ENCODE data around the gene ZFP57.

ZFP57 gene

DNA sequence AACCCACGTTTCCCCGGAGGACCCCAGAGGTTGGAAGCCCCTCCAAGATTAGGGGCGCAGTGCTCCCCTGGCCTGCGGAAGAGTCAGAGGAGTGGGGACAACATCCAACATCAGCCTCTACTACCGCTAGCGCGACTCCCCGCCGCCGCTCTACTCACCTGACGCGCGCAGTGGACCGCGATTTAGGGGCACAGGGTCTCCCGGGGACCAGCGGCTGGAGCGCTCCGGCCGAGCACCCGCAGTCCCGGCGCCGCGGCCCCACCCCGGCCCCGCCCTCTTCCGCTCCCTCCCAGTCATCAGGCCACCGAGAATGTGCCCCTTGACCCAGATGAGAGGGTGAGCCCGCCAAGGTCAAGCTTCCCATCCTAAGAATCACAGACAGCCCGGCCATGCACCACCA is at the start of gene ZFP57:
TSS of gene ZFP57 (minus strand) at position 249 of the 400 bp plus-strand sequence. CDS start 4,149 bp downstream, outside the sequence.
- DNase-seq: no peak

DNA sequence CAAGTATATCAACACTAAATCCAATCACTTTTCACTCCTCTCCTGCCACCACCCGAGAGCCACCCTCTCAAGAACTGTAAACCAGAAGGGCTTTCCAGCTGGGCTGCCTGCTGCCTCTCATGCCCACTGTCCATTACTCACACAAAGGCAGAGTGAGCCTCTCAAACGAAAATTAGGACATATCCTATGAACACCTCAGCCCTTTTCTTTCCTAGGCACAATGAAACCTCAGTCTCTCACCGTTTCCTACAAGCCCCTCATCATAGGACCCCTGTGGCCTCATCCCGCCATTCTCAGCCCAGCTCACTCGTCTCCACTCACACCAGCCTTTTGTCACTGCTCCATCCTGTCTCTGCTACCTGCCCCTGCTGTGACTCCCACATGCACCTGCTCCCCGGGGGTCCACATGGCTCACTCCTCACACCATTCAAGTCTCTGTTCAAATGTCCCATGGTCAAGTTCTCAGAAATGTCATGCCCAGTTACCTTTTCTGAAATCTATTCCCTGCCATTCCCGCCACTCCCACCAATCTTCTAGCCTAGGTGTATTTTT is 49.7 kb upstream of the ZFP57 start:
- no peak for DNase-seq

DNA sequence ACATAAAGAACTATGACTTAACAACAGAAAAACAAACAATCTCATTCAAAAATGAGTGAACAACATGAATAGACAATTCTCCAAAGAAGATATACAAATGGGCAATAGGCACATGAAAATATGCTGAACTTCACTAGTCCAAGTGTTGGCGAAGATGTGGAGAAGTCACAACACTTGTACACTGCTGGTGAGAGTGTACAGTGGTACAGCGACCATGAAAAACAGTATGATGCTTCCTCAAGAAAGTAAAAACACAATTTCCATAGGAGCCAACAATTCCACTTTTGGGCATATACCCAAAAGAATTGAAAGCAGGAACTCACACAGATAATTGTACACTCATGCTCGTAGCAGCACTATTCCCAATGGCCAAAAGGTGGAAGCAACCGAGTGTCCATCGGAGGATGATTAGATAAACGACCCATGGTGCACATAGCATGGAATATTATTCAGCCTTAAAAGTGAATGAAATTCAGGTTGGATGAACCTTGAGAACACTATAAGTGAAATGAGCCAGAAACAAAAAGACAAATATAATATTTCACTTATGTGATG is 48.9 kb upstream of the ZFP57 start:
- no peak for DNase-seq

DNA sequence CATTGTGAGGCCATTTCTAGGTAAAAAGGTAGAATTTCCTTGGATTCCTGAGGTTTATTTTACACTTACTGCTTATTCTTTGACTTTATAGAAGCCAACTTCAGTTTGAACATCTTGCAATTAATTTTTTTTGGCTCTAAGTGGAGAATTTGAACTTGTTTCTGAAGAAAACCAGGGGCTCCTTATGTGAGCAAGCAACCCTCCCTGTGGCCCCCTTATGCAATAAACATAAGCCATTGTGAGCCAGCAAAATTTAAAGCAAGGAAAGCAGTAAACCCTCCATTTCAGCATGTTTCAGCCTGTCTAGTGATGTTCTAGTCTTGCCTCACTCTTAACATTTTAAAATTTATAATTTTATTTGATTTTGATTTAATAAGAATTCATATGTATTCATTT is 47.9 kb upstream of the ZFP57 start:
- DNase-seq: no peak

DNA sequence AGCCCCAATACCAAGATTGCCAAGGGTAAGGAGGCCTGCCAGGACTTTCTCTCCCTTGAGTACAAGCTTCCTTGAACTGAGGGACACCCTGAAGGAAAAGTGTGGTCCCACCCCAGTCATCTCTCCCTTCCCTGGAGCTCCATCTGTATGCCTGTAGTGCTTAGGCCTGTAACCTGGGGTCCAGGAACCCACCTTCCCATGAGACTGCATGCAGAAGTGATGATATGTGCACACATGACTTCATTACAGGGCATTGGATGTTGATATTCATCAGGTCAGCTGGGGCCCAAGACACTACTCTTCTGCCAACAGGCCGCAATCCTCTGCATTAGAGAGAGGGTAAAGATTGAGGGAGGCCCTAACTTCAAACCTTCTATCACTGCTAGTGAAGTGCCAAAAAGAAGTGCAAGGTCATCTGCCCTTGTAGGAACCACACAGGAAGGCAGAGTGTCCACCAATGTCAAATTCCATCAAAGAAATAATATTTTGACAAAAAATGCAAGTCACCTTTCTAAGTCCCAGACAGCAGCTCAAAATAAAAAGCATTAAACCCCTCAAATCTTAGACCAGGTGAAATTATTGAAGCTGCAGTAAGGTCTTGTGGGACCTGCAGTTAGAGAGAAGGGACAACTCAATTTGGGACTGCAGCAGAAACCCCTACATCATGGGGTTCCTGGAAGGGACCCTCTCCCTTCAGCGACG is 47.4 kb upstream of the ZFP57 start:
- DNase-seq: no peak

DNA sequence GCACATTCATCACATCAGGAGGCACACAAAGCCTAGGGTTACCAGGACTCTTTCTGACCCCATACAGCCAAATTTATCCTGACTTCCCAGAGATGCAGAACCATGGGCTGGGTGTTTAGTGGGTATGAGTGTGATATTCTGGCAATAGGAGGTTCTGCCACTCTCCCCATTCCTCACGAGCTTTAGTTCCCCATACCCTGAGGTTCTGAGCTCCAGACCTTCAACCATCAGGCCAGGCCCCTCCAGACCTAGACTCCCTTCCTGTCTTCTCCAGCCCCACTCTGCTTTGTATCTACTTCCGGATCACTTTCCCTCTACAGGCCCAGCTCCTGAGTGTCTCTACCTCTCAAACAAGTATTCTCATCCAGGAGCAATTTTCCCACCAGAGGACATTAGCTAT is 46.7 kb upstream of the ZFP57 start:
- no peak for DNase-seq

DNA sequence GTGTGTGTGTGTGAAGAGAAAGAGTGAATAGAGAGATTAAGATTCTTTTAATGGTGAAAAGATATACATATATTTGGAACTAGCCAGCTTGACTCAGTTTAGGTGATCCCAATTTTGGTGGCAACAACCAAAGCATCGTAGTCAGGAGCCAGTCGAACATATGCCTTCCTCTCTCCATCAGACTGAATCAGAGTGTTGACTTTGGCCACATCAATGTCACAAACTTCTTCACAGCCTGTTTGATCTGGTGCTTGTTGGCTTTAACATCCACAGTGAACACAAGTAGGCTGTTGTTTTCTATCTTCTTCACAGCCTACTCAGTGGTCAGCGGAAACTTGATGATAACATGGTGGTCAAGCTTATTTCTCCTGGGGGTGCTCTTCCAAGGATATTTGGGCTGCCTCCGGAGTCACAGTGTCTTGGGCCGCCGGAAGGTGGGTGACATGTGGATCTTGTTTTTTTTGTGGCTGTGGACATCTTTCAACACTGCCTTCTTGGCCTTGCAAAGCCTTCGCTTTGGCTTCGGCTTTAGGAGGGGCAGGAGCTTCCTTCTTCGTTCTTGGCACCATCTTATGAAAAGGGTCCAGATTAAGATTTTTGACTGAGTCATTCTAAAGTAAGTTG is 45.7 kb upstream of the ZFP57 start:
- DNase-seq: no peak

DNA sequence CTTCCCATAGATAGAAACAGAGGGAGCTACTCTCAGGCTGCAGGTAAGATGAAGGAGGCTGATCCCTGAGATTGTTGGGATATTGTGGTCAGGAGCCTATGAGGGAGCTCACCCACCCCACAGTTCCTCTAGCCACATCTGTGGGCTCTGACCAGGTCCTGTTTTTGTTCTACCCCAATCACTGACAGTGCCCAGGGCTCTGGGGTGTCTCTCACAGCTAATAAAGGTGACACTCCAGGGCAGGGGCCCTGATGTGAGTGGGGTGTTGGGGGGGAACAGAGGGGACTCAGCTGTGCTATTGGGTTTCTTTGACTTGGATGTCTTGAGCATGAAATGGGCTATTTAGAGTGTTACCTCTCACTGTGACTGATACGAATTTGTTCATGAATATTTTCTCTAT is 45.0 kb upstream of the ZFP57 start:
- no peak for DNase-seq

DNA sequence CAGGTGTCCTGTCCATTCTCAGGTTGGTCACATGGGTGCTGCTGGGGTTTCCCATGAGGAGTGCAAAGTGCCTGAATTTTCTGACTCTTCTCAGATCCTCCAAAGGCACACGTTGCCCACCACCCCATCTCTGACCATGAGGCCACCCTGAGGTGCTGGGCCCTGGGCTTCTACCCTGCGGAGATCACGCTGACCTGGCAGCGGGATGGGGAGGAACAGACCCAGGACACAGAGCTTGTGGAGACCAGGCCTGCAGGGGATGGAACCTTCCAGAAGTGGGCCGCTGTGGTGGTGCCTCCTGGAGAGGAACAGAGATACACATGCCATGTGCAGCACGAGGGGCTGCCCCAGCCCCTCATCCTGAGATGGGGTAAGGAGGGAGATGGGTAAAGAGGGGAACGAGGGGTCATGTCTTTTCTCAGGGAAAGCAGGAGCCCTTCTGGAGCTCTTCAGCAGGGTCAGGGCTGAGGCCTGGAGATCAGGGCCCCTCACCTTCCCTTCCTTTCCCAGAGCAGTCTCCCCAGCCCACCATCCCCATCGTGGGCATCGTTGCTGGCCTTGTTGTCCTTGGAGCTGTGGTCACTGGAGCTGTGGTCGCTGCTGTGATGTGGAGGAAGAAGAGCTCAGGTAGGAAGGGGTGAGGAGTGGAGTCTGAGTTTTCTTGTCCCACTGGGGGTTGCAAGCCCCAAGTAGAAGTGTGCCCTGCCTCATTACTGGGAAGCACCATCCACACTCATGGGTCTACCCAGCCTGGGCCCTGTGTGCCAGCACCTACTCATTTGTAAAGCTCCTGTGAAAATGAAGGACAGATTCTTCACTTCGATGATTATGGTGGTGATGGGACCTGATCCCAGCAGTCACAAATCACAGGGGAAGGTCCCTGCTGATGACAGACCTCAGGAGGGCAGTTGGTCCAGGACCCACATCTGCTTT is 44.3 kb upstream of the ZFP57 start:
- DNase-seq: no peak

DNA sequence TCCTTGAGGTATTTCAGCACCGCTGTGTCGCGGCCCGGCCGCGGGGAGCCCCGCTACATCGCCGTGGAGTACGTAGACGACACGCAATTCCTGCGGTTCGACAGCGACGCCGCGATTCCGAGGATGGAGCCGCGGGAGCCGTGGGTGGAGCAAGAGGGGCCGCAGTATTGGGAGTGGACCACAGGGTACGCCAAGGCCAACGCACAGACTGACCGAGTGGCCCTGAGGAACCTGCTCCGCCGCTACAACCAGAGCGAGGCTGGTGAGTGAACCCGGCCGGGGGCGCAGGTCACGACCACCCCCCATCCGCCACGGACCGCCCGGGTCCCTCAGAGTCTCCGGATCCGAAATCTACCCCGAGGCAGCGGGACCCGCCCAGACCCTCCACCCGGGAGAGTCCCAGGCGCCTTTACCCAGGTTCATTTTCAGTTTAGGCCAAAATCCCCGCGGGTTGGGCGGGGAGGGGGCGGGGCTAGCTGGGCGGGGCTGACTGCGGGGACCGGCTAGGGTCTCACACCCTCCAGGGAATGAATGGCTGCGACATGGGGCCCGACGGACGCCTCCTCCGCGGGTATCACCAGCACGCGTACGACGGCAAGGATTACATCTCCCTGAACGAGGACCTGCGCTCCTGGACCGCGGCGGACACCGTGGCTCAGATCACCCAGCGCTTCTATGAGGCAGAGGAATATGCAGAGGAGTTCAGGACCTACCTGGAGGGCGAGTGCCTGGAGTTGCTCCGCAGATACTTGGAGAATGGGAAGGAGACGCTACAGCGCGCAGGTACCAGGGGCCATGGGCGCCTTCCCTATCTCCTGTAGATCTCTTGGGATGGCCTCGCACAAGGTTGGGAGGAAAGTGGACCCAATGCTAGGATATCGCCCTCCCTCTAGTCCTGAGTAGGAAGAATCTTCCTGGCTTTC is 43.0 kb upstream of the ZFP57 start:
- no peak for DNase-seq

DNA sequence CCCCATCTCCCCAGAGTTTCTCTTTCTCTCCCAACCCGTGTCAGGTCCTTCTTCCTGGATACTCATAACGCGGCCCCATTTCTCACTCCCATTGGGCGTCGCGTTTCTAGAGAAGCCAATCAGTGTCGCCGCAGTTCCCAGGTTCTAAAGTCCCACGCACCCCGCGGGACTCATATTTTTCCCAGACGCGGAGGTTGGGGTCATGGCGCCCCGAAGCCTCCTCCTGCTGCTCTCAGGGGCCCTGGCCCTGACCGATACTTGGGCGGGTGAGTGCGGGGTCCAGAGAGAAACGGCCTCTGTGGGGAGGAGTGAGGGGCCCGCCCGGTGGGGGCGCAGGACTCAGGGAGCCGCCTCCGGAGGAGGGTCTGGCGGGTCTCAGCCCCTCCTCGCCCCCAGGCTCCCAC is 42.3 kb upstream of the ZFP57 start, which contains the start of gene HLA-F:
TSS of gene HLA-F (plus strand) at position 173 of the 404 bp plus-strand sequence. CDS start at position 203, 30 bp downstream.
- peak; percentile 61 for DNase-seq

DNA sequence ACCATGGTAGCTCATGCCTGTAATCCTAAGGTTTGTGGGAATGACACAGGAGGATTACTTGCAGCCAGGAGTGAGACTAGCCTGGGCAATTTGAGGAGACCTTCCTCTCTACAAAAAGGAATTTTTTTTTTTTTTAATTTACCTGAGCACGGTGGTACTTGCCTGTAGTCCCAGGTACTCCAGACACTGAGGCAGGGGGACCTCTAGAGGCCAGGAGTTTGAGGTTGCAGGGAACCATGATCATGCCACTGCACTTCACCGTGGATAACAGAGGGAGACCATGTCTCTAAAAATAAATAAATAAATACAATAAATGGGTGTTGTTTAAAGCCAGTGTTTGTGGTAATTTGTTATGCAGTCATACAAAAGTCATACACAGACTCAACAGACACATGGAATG is 39.9 kb upstream of the ZFP57 start:
- DNase-seq: no peak

DNA sequence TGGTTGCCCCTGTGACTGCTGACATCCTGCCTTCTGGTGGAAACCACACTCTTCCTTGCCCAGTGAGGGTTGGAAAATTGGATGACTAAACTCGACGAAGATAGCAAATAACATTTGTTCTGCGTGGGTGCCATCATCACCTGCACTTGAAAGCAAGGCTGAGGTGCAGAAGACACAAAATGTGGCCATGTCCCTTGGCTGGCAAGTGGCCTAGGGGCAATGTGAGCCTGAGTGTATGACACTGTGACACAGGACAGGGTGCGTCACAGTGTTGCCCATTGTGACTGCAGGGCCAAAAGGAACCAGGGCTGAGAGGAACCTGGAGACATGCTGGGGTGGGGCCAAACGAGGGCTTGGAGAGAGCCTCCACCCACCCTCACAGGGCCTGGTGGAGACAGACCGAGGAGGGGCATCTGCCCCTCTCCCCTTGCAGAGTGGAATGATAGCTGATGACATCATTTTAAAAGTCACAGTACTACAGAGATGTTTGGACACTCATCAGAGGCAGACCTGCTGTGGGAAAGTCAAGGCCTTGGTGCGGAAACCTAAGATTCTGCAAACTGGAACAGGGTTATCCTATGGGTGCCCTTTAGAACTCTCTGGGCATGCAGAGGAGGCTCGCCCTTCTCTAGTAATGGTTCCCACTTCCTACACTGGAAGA is 29.5 kb upstream of the ZFP57 start:
- no peak for DNase-seq

DNA sequence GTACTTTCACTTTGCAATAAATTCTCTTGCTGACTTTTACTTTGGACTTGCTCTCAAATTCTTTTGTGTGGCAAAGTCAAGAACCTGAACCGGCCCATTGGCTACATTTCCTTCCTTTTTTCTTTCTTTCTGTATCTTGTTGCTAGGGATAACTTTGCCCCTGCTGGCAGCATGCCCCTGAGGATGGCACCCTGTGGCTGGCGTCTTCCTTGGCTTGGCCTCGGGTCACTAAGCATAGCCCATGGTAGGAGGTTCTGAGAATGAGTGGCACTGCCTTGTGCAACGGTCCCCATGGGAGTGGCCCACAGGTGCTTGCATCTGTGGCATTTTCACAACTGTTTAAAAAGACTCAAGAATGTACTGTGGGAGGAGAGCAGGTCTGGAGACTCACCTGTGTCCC is 28.2 kb upstream of the ZFP57 start:
- DNase-seq: no peak

DNA sequence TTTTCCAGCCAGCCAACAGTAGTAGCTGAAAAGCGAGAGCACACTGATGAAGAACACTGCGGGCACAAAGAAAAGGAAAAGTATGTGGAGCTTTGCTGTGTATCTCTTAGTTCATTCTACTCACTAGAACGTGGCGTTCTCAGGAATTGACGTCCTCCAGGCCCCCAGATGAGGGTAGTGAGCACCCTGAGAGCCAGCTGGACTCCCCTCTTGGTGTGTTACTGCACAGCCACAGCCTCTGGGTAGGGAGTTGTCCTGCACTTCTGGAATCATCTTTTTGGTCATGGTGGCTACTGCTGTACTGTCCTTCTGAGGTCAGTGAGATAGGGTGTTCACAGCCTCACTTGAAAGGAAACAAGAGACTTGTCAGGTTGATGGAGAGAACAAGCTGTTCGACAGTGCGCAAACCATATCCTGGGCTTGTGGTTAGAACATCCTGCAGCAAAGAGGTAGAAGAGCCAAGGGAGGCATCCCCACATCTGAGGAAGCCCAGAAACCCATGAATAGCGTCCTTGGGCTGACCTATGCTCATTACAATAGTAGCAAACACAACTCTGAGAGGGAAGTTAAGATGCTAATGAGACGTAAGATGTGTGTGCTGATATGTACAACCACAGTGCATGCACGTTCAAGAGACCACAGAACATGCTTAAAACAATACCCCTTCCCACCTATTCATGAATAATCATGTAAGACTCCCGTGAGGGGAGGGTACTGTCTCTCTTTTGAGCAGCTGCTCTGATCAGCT is 27.7 kb upstream of the ZFP57 start:
- no peak for DNase-seq

DNA sequence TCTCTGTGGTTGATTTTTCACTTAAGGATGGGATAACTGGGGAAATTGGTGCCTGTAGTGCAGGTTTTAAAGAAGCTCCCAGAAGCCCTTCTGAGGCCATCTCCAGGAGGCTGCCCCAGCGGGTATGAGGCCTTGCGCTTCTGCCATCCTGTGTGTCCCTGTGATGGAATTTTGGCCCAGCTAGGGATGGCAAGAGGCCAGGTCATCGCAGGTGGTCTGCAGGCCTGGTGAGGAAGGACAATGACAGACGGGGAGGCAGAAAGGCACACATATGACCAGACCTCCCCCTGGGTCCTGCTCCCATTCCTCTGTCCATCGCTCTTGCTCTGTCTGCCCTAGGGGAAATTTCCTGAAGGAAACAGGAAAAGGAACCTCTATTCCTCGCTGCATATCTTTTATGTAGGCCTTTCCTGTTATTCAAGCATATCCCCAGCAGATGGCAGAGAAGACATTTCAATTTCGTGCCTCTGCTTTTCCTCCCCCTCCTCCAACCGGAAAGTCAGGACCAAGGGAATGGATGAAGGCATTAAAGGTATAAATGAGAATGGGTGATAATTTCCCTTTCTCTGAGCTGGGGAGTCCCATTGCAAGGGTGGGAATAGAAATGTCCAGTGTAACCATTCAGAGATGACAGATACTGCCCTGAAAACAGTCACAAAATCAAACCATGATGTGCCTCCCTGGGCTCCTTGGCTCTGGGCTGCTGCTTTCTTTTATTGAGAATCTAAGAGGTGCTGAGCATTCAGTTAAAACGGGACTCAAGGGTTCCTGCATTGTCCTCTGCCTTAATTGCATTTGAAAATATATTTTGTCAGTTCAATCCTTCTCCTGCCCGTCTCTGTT is 24.7 kb upstream of the ZFP57 start:
- peak; percentile 39 for DNase-seq

DNA sequence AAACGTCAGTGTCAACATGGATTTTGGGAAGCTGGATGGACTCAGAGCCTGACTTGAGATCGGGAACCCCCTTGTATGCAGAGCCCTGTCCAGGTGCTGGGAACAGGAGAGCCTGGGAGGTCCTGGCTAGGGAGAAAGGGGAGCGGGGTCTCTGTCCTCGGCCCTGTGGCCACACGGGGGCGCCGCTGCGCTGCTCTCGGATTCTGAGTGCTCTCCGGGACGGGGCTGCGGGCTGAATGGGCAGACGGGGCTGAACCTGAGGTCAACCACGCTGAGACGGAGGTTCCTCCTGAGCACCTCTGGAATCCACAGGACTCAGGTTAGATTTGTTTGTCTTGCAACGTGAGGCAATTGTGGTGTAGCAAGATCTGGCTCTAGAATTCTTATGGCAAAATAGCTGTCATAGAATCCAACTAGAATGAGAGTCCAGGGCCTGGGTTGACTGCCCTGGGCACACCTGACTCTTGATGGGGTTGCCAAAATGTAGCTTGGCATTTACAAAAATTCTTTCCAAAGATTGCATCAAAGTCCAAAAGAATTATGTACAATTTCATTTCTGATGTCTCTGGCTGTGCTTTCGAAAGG is 21.7 kb upstream of the ZFP57 start:
- DNase-seq: no peak

DNA sequence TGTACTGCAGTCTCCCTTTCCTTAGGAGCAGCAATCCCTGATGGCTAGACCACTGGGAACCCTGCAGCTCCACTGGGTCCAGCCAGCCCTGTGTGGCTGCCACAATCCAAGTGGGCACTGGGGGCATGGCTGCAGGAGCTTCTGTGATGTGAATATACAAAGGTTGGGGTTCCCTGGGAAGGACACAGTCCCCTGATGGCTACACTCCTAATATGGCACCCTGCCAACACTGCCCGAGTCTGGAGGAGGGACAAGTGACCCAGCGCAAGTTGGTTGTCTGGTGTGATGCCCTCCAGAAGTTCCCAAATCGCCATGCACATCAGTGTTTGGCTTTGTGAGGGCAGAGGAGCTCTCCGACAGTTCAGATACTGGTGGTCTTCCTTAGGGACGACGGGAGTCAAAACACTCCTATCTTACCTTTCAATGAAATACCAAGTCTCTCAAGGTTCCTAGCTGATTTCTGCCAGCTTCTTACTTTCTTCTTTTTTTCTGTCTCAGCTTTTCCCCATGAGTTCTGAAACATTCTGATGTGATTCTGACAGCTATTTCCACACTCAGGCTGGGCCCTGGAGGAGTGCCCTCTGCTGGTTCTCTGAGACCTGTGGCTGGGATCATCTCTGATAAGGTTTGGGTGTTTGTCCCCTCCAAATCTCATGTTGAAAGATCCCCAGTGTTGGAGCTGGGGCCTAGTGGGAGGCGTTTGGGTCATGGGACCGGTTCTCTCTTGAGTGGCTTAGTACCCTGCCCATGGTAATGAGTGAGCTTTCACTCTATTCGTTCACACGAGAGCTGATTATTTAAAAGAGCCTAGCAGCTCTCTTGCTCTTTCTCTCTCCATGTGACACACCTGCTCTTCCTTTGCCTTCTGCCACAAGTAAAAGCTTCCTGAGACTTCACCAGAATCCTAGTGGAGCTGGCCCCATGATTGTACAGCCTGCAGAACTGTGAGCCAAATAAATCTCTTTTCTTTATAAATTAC is 15.5 kb upstream of the ZFP57 start:
- DNase-seq: no peak
